HEK293 (cell line): ENCODE measurements around the gene ZKSCAN1.

Experiments
- CTCF ChIP-seq: fragments of 450-650 bp; formaldehyde crosslinking; IDR thresholded peaks from 2 replicates; pipeline ENCODE4 v1.5.1; 2016; ENCODE audit warnings: missing biosample characterization, missing genetic modification characterization
- KLF16 ChIP-seq: fragments of 450-650 bp; formaldehyde crosslinking; IDR thresholded peaks from 2 replicates; pipeline ENCODE4 v1.5.1; 2017; ENCODE audit warnings: missing biosample characterization, missing genetic modification characterization
- MEIS1 ChIP-seq: sonication (generic); formaldehyde crosslinking; IDR thresholded peaks from 2 replicates; pipeline ENCODE4 v1.8.1; 2022; ENCODE audit warnings: missing genetic modification reagents, mild to moderate bottlenecking, borderline replicate concordance
- SP2 ChIP-seq: fragments of 450-650 bp; formaldehyde crosslinking; IDR thresholded peaks from 2 replicates; pipeline ENCODE4 v1.5.1; 2016; ENCODE audit warnings: missing biosample characterization, missing genetic modification characterization
- TF ChIP-seq, protein P1 (sequence below): fragments of 450-650 bp; formaldehyde crosslinking; IDR thresholded peaks from 2 replicates; pipeline ENCODE4 v1.5.1; 2016; ENCODE audit warnings: missing biosample characterization, missing genetic modification characterization, borderline replicate concordance
- TF ChIP-seq, protein P2 (sequence below): fragments of 450-650 bp; formaldehyde crosslinking; IDR thresholded peaks from 2 replicates; pipeline ENCODE4 v1.5.1; 2016; ENCODE audit warnings: missing biosample characterization, missing genetic modification characterization

DNA sequence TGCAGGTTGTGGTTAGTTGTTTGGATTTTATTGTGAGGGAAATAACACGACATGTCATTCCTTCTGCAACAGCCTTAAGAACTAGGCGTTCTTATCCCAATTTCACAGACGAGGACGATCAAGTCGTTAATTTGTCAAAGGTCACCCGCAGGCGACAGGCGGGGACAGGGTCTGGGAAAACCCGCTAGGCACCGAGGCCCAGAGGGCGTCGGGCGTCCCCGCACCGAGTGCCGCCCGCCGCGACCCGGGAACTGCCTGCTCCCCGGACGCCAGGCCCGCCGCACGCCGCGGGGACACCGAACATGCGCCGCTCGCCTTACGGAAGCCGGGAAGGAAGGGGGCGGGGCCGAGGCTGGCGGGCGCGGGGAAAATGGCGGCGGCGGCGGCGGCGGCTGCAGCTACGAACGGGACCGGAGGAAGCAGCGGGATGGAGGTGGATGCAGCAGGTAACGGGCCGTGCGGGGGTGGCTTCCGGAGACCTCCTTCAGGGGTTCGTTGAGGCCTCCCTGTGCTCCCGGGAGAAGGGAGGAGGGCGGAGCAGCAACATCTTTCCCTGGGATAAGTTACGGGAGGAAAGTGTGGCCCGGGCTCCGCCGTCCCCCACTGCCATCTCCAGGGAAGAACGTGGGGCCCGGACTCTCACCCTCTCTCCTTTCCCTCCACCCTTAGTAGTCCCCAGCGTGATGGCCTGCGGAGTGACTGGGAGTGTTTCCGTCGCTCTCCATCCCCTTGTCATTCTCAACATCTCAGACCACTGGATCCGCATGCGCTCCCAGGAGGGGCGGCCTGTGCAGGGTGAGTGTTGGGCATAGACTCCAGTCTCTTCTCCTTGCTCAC lies 73.4 kb downstream of the ZKSCAN1 start, which contains the start of gene COPS6:
- TF ChIP-seq CTCF (tag by site-specific recombination), result no peak
- TF ChIP-seq, protein P1, sequence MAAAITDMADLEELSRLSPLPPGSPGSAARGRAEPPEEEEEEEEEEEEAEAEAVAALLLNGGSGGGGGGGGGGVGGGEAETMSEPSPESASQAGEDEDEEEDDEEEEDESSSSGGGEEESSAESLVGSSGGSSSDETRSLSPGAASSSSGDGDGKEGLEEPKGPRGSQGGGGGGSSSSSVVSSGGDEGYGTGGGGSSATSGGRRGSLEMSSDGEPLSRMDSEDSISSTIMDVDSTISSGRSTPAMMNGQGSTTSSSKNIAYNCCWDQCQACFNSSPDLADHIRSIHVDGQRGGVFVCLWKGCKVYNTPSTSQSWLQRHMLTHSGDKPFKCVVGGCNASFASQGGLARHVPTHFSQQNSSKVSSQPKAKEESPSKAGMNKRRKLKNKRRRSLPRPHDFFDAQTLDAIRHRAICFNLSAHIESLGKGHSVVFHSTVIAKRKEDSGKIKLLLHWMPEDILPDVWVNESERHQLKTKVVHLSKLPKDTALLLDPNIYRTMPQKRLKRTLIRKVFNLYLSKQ (tag by site-specific recombination), result no peak
- TF ChIP-seq MEIS1 (CRISPR knock-in tag), result no peak; the same call in 1 of the 2 replicates
- peak; percentile 83 for TF ChIP-seq KLF16 (tag by site-specific recombination)
- TF ChIP-seq, protein P2, sequence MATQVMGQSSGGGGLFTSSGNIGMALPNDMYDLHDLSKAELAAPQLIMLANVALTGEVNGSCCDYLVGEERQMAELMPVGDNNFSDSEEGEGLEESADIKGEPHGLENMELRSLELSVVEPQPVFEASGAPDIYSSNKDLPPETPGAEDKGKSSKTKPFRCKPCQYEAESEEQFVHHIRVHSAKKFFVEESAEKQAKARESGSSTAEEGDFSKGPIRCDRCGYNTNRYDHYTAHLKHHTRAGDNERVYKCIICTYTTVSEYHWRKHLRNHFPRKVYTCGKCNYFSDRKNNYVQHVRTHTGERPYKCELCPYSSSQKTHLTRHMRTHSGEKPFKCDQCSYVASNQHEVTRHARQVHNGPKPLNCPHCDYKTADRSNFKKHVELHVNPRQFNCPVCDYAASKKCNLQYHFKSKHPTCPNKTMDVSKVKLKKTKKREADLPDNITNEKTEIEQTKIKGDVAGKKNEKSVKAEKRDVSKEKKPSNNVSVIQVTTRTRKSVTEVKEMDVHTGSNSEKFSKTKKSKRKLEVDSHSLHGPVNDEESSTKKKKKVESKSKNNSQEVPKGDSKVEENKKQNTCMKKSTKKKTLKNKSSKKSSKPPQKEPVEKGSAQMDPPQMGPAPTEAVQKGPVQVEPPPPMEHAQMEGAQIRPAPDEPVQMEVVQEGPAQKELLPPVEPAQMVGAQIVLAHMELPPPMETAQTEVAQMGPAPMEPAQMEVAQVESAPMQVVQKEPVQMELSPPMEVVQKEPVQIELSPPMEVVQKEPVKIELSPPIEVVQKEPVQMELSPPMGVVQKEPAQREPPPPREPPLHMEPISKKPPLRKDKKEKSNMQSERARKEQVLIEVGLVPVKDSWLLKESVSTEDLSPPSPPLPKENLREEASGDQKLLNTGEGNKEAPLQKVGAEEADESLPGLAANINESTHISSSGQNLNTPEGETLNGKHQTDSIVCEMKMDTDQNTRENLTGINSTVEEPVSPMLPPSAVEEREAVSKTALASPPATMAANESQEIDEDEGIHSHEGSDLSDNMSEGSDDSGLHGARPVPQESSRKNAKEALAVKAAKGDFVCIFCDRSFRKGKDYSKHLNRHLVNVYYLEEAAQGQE (tag by site-specific recombination), result no peak; the same call in 1 of the 2 replicates
- TF ChIP-seq SP2 (tag by site-specific recombination), result peak; percentile 58
